HEK293 (cell line): ENCODE measurements around the gene CPSF2.
A peak's percentile ranks its signal among the peaks of the same experiment; 100 is the strongest.

Experiments
- TF ChIP-seq, protein P1 (sequence below): fragments of 450-650 bp; formaldehyde crosslinking; IDR thresholded peaks from 2 replicates; pipeline ENCODE4 v1.5.1; 2016; ENCODE audit warnings: missing biosample characterization, missing genetic modification characterization
- TF ChIP-seq, protein P2 (sequence below): fragments of 450-650 bp; formaldehyde crosslinking; IDR thresholded peaks from 2 replicates; pipeline ENCODE4 v1.5.1; 2016; ENCODE audit warnings: missing biosample characterization, missing genetic modification characterization
- TF ChIP-seq, protein P3 (sequence below): fragments of 450-650 bp; formaldehyde crosslinking; IDR thresholded peaks from 2 replicates; pipeline ENCODE4 v1.5.1; 2016; ENCODE audit warnings: missing biosample characterization, missing genetic modification characterization, low read depth
- TF ChIP-seq, protein P4 (sequence below): fragments of 450-650 bp; formaldehyde crosslinking; IDR thresholded peaks from 2 replicates; pipeline ENCODE4 v1.5.1; 2017; ENCODE audit warnings: missing biosample characterization, missing genetic modification characterization
- TF ChIP-seq, protein P5 (sequence below): fragments of 450-650 bp; formaldehyde crosslinking; IDR thresholded peaks from 2 replicates; pipeline ENCODE4 v1.5.1; 2016; ENCODE audit warnings: missing biosample characterization, missing genetic modification characterization

DNA sequence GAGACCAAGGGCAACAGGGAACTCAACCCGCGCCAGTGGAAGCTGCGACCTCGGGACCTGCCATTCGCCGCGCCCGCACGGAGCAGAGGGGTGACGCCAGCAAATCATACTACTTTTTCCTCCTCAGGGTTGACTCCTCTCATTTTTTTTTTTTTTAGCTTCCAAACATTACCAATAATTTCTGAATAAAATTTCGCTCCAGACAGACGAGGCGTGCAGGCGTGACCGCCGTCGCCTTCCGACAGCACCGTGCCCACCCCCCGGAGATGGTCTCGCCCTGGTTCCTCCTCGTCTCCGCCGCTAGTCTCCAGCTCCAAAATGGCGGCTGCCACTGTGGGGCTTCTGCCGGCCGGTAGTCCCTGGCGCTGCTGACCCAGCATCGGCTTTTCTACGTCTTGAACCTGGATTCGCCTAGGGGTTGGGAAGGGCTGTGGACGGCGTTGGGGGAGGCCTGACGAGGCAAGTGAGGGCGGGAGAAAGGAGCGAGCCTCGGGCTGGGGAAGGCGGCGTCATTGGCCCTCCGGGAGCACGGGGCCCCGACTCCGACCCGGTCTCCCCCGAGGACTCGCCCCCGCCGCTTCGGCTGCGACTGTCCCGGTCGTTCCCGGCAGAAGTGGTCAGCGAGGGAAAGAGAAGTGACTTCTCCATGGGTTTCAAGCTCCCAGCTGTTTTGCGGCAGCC lies at the start of gene CPSF2, which contains the start of gene NDUFB1:
- TF ChIP-seq, protein P1, sequence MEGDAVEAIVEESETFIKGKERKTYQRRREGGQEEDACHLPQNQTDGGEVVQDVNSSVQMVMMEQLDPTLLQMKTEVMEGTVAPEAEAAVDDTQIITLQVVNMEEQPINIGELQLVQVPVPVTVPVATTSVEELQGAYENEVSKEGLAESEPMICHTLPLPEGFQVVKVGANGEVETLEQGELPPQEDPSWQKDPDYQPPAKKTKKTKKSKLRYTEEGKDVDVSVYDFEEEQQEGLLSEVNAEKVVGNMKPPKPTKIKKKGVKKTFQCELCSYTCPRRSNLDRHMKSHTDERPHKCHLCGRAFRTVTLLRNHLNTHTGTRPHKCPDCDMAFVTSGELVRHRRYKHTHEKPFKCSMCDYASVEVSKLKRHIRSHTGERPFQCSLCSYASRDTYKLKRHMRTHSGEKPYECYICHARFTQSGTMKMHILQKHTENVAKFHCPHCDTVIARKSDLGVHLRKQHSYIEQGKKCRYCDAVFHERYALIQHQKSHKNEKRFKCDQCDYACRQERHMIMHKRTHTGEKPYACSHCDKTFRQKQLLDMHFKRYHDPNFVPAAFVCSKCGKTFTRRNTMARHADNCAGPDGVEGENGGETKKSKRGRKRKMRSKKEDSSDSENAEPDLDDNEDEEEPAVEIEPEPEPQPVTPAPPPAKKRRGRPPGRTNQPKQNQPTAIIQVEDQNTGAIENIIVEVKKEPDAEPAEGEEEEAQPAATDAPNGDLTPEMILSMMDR (tag by site-specific recombination), result peak; percentile 25; the same call in 1 of the 2 replicates
- TF ChIP-seq, protein P2, sequence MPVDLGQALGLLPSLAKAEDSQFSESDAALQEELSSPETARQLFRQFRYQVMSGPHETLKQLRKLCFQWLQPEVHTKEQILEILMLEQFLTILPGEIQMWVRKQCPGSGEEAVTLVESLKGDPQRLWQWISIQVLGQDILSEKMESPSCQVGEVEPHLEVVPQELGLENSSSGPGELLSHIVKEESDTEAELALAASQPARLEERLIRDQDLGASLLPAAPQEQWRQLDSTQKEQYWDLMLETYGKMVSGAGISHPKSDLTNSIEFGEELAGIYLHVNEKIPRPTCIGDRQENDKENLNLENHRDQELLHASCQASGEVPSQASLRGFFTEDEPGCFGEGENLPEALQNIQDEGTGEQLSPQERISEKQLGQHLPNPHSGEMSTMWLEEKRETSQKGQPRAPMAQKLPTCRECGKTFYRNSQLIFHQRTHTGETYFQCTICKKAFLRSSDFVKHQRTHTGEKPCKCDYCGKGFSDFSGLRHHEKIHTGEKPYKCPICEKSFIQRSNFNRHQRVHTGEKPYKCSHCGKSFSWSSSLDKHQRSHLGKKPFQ, result peak; percentile 29; the same call in 1 of the 2 replicates
- TF ChIP-seq, protein P3, sequence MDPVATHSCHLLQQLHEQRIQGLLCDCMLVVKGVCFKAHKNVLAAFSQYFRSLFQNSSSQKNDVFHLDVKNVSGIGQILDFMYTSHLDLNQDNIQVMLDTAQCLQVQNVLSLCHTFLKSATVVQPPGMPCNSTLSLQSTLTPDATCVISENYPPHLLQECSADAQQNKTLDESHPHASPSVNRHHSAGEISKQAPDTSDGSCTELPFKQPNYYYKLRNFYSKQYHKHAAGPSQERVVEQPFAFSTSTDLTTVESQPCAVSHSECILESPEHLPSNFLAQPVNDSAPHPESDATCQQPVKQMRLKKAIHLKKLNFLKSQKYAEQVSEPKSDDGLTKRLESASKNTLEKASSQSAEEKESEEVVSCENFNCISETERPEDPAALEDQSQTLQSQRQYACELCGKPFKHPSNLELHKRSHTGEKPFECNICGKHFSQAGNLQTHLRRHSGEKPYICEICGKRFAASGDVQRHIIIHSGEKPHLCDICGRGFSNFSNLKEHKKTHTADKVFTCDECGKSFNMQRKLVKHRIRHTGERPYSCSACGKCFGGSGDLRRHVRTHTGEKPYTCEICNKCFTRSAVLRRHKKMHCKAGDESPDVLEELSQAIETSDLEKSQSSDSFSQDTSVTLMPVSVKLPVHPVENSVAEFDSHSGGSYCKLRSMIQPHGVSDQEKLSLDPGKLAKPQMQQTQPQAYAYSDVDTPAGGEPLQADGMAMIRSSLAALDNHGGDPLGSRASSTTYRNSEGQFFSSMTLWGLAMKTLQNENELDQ (tag by site-specific recombination), result no peak
- TF ChIP-seq, protein P4, sequence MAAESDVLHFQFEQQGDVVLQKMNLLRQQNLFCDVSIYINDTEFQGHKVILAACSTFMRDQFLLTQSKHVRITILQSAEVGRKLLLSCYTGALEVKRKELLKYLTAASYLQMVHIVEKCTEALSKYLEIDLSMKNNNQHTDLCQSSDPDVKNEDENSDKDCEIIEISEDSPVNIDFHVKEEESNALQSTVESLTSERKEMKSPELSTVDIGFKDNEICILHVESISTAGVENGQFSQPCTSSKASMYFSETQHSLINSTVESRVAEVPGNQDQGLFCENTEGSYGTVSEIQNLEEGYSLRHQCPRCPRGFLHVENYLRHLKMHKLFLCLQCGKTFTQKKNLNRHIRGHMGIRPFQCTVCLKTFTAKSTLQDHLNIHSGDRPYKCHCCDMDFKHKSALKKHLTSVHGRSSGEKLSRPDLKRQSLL, result no peak; the same call in 1 of the 2 replicates
- TF ChIP-seq, protein P5, sequence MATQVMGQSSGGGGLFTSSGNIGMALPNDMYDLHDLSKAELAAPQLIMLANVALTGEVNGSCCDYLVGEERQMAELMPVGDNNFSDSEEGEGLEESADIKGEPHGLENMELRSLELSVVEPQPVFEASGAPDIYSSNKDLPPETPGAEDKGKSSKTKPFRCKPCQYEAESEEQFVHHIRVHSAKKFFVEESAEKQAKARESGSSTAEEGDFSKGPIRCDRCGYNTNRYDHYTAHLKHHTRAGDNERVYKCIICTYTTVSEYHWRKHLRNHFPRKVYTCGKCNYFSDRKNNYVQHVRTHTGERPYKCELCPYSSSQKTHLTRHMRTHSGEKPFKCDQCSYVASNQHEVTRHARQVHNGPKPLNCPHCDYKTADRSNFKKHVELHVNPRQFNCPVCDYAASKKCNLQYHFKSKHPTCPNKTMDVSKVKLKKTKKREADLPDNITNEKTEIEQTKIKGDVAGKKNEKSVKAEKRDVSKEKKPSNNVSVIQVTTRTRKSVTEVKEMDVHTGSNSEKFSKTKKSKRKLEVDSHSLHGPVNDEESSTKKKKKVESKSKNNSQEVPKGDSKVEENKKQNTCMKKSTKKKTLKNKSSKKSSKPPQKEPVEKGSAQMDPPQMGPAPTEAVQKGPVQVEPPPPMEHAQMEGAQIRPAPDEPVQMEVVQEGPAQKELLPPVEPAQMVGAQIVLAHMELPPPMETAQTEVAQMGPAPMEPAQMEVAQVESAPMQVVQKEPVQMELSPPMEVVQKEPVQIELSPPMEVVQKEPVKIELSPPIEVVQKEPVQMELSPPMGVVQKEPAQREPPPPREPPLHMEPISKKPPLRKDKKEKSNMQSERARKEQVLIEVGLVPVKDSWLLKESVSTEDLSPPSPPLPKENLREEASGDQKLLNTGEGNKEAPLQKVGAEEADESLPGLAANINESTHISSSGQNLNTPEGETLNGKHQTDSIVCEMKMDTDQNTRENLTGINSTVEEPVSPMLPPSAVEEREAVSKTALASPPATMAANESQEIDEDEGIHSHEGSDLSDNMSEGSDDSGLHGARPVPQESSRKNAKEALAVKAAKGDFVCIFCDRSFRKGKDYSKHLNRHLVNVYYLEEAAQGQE (tag by site-specific recombination), result peak; percentile 36; the same call in 1 of the 2 replicates
